ENCODE data around the gene MAPK12. TPM values are rescaled to one million over a fixed set of nuclear protein-coding genes. Genes with fewer than 3 reads are reported as not detected.

Gene MAPK12
- total and polyA plus RNA-seq, 2 donors (not counting 3 experiments of a cell fraction or from before 2014, with no cell fraction given), result 72.3 to 86.8 TPM

GRCh38 chr22:50306753-50307749 is 45.6 kb upstream of the MAPK12 start, which contains the start of gene PLXNB2:
PLXNB2 (minus strand) TSS chr22:50307646; CDS start chr22:50290584, 17,062 bp downstream.
- CTCF ChIA-PET, result interaction anchor here (0.9 to 3.8 kb wide), 7 partner anchors 13 to 35 kb away, joined by 4 to 26 read pairs (median 14); partner anchors contain the start of gene DENND6B
- POLR2A ChIA-PET, result interaction anchor here (0.5 to 1.9 kb wide), 2 partner anchors 13 to 372 kb away, joined by 4 to 9 read pairs; no protein-coding TSS in a partner anchor
- peak; percentile 84 for FAIRE-seq
- peak within 1 kb of the TSS; percentile 82 for H3K9ac ChIP-seq (replicated peaks; ENCODE audit: extremely low read depth, insufficient read depth, low read length)
- peaks cover 27% of the 10 kb centered on the region for H3K4me1 ChIP-seq (ENCODE audit: control insufficient read depth, extremely low read depth, insufficient read depth, low read length)
- peaks cover 45% of the 10 kb centered on the region for H3K79me2 ChIP-seq (ENCODE audit: control insufficient read depth, insufficient read depth, low read length)
- H3K36me3 ChIP-seq (ENCODE audit: control insufficient read depth in 2 of 2, extremely low read depth in 1 of 2, insufficient read depth in 2 of 2, low read length in 2 of 2), result peaks cover 0 to 5% of the 10 kb centered on the region in 2 experiments
- H3K4me2 ChIP-seq (ENCODE audit: insufficient read depth, low read length), result peak within 1 kb of the TSS; percentile 76
- intact Hi-C loops (cut with micrococcal nuclease) (loop anchor here (1.0 to 5.0 kb wide), 3 partner anchors 14 to 36 kb away; partner anchors contain the start of genes MAPK11 and PPP6R2), dilution Hi-C loops (cut with MboI; ENCODE audit: extremely low pct_ligation_motif_present, low sequenced_read_pairs) (no loop called here)
- H3K9me1 ChIP-seq (replicated peaks; ENCODE audit: control insufficient read depth, extremely low read depth, insufficient read depth, low read length), result no peaks in the 10 kb centered on the region
- TF ChIP-seq JUN (IDR thresholded peaks at IDR 0.05; ENCODE audit: borderline replicate concordance, insufficient read depth, insufficient read length, low read depth) (no peak), POLR2A (IDR thresholded peaks at IDR 0.05; ENCODE audit: low read depth, low read length) (peak; percentile 79), MYC (IDR thresholded peaks at IDR 0.05; ENCODE audit: low read depth, low read length) (no peak), CTCF (IDR thresholded peaks at IDR 0.05; ENCODE audit: extremely low read depth in 1 of 2, insufficient read depth in 1 of 2, low read depth in 1 of 2, low read length in 2 of 2) (no peak), POLR2AphosphoS5 (IDR thresholded peaks at IDR 0.05; ENCODE audit: insufficient read depth, low read depth, low read length) (peak; percentile 84)
- no peak within 1 kb of the TSS for H2AFZ ChIP-seq (ENCODE audit: low read depth, low read length)
- DNase-seq (ENCODE audit: low read depth, low spot score), result peak; percentile 76
- no peaks in the 10 kb centered on the region for H3K27me3 ChIP-seq (ENCODE audit: control insufficient read depth in 2 of 2, insufficient read depth in 2 of 2, low read length in 2 of 2)
- H3K4me3 ChIP-seq (replicated peaks in 1 of 3; ENCODE audit: insufficient read depth in 1 of 3, low read depth in 1 of 3, low read length in 3 of 3), result peak within 1 kb of the TSS; percentile 72 to 95 (median 83)
- no peaks in the 10 kb centered on the region for H3K9me3 ChIP-seq (replicated peaks; ENCODE audit: control insufficient read depth, insufficient read depth, low read length)
- peak within 1 kb of the TSS; percentile 79 for H3K27ac ChIP-seq (ENCODE audit: insufficient read depth, low read depth, low read length)
- TSS peak; percentile 25 for BruUV-seq (replicated peaks)
- no peaks in the 10 kb centered on the region for H4K20me1 ChIP-seq (replicated peaks; ENCODE audit: control insufficient read depth, extremely low read depth, insufficient read depth, low read length)

Data from endothelial cell of umbilical vein (primary cell).